Skin epidermis (tissue), 12 donors: ENCODE data around the gene SMC6.

Source experiments
- H3K27ac ChIP-seq, 21 experiments: fragments of 200-600 bp; sonication (generic) in 11 of 21; one replicate each; pipeline ENCODE4 v1.5.0; 2020; ENCODE audit warnings: mild to moderate bottlenecking in 3 of 21, inconsistent platforms in 2 of 21, moderate library complexity in 2 of 21
- H3K4me3 ChIP-seq, 7 experiments: fragments of 200-600 bp; sonication (generic) in 2 of 7; one replicate each; pipeline ENCODE4 v1.5.0; 2020; ENCODE audit warnings: inconsistent platforms in 2 of 7, mild to moderate bottlenecking in 2 of 7, moderate library complexity in 1 of 7

Gene SMC6

DNA sequence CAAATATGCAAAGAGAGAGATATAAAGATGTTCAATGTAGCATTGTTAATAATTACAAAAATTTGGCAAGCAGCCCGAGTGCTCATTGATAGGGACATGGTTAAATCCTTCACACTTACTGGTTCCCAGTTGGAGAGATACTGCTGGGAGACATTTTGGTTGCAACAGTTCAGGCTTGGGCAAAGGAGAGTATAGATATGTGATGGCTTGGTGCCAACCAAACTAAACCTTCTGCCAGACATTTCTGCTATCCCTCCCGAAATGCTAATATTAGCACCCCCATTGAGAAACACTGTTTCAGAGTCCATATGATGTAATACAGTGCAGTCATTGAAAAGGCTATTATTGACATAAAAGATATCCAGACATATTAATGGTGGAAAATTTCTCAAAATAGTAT, 11.8 kb upstream of the SMC6 start:
- Histone ChIP-seq H3K4me3 (no peak overlapping the region), H3K27ac (no peak overlapping the region)

DNA sequence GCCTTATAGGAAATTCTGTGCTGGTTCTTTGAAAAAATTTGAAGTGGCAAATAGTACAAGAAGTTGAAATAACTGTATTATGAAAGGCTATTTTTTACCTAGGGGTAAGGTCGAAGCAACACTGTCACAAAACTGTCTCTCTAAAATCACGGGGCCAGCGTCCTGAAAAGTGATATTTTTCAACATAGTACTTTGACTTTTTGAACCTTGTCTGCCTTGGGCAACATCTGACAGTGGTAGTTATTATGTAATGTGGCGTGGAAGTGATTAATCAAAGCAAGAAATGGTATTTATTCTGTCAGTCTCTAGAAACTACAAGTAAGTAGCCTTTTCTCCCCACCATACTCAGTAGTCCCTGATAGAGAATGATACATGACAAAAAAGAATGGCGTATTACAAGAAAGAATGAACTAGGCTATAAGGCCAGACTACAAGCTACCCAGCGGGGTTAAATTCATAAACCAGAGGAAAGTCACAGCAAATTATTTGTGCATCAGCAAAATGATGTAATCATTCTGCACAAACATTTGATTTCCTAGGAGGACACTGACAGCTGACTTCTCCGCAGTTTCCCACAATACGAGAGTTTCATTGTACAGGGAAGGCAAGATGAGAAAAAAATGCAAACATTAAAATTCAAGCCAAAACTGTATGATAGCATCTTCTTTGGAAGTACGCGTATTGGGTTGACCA, 10.2 kb upstream of the SMC6 start:
- no peak overlapping the region for H3K4me3 ChIP-seq
- no peak overlapping the region for H3K27ac ChIP-seq

DNA sequence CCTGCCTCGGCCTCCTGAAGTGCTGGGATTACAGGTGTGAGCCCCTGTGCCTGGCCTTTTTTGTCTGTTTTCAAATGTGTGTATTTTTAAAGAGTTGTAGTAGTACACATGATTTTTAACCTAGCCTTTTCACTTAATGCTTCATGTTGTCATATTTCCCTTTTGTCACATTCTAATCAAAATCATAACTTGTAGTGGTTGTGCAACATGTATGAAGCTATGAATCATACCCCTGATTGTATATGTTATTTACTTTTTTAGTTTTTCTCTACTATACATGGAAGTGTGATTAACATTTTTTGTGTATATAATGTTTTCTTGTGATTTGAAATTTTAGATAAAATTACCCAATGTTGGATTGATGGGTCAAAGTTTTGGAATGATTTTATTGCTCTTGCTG, 8.8 kb upstream of the SMC6 start:
- H3K4me3 ChIP-seq, result no peak overlapping the region
- no peak overlapping the region for H3K27ac ChIP-seq

DNA sequence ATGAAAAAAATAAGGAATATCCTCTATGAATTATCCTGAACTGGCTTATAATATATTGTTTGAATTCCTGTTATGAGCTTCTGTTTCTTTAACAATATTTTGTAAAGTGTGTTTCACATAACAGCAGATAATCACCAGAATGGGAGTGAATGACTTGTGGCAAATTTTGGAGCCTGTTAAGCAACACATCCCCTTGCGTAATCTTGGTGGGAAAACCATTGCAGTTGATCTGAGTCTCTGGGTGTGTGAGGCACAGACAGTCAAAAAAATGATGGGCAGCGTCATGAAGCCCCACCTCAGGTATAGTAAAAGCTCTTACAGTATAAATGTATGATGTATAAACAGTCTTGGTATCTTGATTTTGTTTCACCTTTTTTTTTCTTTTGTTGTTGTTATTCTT, 6.2 kb upstream of the SMC6 start:
- no peak overlapping the region for H3K4me3 ChIP-seq
- no peak overlapping the region for H3K27ac ChIP-seq

DNA sequence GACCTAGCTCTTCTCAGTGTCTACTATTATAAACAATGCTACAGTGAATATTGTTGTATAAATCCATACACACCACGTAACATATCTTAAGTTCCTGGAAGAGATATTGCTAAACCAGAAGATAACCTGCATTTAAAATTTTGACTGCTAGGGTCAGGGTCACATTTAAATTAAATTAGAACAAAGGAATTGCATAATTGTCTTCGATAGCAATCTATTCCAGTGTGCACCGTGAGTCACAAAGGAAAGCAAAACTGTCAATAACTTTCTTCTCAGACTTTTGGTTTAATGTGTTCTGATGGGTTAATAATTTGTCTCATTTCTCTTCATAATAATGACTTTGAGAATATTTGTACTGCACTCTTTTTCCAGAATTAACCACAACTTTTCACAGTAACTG, 4.5 kb upstream of the SMC6 start:
- Histone ChIP-seq H3K27ac (peak overlapping the region in 1 of 21 experiments; percentile 7), H3K4me3 (no peak overlapping the region)

DNA sequence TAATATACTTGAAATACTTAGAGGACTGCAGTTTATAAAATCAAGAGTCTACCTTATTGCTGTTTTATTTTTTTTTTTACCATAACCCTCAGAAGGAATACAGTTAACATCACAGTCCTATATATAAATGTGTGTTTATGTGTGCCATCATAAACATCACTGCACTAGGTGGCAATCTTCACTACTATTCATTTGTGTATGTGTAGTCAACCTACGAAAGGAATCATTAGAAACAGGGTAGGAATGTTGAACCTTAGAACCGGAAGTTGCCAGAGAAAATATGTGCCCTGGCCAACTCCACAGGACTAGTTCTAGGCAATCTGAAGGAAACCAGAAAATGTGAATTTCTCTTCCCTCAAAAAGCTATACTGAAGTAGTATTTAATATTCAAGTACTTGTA, 3.7 kb upstream of the SMC6 start:
- no peak overlapping the region for H3K27ac ChIP-seq

DNA sequence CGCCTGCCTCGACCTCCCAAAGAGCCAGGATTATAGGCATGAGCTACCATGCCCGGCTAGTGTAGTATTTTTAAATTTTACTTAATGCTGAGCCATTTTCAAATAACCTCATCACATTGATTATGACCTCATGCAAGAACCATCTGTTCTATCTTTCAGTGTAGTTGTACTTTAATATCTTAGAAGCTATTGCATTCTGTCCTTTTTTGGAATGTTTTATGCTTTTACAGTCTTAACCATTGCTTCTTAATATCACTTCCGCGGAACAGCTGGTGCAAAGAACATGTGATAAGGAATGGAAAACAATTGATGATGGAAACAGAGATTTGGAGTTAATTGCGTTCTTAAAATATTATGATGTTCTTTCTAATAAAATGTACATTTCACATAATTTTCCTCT, 3.1 kb upstream of the SMC6 start:
- Histone ChIP-seq H3K27ac (no peak overlapping the region), H3K4me3 (no peak overlapping the region)

More for the DNA sequence above, 3.7 kb upstream of the SMC6 start:
- no peak overlapping the region for H3K4me3 ChIP-seq

DNA sequence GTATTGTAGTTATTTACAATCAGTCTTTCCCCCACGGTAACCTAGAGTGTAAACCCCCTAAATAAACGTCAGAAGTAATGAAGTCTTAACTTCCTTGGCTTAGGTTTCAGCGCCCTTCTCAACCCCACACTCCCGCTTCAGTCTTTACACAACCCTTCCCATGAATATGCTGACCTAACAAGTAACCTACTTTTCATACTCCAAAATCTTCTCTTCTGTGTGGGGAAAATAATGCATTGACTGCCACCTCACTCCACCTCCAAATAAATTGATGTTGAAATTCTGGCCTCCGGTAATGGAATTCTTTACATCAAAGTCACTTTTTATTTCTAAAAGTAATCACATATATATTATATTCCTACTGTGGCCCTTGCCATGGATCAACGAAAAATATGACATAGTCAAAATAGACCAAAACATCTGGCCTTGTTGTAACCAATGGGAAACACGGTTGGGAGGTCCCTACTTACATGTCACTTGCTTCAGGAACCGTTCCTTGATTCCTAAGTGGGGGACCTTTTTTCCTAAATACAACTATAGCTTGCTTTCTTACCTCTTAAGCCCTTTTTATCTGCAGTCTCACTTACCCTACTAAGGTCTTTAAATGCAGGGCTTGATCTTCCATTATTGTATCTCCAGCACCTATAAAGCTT, 1.3 kb upstream of the SMC6 start:
- Histone ChIP-seq H3K4me3 (peak overlapping the region; percentile 65 to 99 (median 82)), H3K27ac (peak overlapping the region in 17 of 21 experiments; percentile 86 to 100 (median 98))

DNA sequence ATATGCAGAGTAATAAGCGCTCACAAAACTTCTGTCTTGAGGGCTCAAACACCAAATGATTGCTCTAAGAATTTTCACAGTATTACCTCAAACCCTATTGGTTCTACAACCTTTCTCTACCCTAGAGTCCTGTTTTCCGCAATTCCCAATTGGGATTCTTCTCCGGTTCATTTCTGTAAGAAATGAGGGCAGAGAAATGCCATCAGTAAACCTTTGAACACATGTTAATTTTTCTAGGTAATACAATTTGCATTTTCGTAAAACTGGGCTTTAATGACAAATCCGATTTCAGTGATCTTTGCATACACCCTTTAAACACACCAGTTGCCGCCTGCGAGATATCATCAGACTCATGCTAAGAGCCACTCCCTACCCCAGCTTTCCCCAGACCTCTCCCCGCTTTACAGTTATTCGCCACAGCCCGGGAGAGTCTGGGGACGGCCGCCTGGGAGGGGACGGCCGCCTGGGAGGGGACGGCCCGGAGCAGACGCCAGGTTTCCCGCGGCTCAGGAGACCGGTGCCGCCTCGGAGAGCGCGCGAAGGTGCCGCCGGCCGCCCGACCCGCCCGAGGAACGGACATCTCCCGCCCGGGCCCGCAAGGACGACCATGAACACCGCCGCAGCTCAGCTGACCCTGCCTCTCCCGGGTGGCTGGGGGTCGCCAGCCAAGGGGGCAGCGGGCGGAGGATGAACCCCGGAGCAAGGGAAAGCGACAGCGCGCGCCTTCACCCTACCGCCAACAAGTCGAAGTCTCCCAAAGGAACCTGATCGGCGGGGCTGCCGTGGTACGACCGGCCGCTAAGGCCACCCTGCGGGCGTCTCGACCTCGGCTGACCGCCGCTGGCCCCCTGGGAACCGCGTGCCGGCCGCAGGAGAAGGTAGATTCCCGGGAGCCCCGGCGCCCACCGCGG, 463 bp downstream of the SMC6 start:
- Histone ChIP-seq H3K4me3 (peak overlapping the region; percentile 65 to 99 (median 82)), H3K27ac (peak overlapping the region; percentile 80 to 100 (median 98))

DNA sequence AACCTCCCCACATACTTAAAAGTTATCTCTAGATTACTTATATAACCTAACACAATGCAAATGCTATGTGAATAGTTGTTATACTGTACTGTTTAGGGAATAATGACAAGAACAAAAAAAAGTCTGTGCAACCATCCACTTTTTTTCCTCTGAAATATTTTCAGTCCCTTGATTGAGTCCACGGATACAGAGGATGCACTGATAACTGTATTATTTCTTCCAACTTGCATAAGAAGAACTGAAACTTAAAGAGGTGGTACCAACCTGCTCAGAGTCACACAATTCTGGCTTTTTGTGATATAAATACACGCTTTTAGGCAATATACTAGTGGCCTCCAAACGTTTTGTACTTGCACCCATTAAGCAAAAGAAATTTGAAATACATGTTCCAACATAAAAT, 1.4 kb downstream of the SMC6 start:
- H3K27ac ChIP-seq, result peak overlapping the region in 1 of 21 experiments; percentile 96
- H3K4me3 ChIP-seq, result peak overlapping the region in 1 of 7 experiments; percentile 80

DNA sequence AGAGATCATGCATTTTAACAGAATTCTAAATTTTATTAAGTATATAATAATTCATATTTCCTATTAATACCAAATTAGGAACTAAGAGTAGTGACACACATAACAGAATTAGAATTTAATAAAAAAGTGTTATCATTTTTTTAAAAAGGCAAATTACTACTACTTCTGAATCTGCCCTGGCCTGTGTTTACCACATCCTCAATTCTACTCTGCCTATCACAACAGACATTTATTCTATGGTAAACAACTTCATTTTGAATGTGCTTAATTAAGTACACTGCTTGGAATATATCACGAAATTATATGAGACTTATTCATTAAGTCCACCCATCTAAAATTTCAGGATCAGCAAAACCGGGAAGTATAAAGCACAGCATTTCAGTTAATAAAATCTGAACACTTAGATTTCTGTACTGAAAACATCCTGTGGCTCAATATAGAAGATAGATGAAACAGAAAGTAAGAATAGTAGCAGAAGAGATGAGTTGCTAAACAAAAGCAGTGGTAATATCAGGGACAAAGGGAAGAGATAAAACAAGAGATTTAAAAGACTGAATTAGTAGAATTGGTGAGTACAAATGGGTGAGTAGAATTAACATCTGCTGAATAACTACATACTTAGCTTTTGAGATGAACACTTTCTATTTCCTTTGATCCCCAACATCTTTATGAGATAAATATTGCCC, 3.7 kb downstream of the SMC6 start:
- Histone ChIP-seq H3K27ac (peak overlapping the region in 3 of 21 experiments; percentile 18 to 44 (median 20)), H3K4me3 (no peak overlapping the region)

DNA sequence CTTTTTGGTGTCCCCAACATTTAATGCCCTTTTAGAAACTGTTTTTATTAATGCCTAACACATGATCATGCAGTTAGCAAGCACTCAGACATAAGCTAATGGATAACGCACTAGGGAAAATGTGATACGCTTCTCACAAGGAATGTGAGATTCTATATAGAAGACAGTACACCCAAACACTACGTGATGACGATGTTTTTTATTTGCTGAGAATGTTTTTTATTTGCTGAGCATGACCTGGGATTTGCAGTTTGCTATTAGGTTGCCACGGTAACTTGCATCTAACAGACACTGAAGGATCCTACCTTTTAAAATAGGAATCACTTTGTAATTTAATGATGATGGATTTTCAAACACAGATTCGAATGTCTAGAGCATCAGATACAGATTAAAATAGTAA, 4.9 kb downstream of the SMC6 start:
- Histone ChIP-seq H3K27ac (no peak overlapping the region), H3K4me3 (no peak overlapping the region)

DNA sequence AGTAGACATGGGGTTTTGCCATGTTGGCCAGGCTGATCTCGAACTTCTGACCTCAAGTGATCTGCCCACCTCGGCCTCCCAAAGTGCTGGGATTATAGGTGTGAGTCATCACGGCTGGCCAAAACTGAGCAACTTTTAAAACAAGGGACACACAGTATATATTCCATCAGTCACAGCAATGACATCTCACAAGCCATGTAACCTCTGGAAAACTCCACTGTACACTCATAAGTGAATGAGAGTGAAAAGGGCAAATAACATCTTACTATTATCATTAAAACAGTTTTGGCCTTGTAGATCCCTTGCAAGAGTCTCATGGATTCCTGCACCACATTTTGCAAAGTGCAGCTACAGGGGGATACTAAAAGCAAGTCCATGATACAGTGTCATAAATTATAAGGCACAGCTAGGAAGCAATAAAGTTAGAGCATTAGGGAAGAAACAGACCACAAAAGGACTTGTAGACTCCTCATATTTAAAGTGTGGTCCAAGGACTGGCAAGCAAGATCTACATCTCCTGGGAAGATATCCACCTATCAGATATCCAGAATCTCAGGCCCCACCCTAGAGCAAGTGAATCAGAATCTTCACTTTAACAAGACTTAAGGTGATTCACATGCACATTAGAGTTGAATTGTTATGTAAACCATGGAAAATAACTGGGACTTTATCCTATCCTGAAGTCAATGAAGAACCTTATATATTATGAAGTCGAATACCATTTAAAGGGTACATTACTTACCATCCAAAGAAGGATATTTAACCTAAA, 5.7 kb downstream of the SMC6 start:
- H3K27ac ChIP-seq, result no peak overlapping the region
- no peak overlapping the region for H3K4me3 ChIP-seq

DNA sequence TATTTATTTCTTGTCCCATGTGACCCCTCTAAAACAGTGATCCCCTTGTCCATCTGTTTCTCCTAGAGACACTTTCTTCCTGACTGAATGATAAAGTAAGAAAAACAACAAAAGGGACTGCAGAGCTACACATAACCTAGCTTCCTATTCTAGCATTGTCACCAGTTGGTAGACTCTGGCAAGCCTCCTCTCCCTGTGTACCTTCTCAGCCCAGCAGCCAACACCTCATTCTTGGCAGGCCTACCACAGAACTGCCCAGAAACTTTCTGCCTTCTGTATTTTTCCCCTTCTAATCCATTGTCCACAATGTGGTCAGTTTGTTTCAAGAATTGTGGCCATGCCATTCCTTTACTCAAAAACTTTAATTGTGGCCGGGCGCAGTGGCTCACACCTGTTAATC, 13.4 kb downstream of the SMC6 start:
- Histone ChIP-seq H3K4me3 (no peak overlapping the region), H3K27ac (no peak overlapping the region)

DNA sequence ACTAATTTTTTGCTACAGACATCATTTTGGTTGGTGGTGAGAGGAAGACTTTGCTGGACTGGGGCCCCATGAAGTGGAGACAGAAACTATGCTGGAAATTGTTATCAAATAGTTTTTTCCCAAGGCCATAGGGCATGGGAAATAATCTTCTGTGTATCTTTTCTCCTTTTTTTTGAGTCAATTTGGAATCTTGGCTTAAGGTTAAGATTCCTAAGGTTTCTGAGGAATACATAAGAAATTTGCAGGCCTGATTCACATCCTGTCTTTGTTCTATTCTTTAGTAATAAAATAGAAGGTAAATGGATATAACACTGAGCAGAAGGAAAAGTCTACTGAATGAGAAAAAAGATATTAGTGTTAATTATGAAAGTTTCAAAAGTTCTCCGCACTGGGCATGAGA, 16.6 kb downstream of the SMC6 start:
- Histone ChIP-seq H3K4me3 (no peak overlapping the region), H3K27ac (peak overlapping the region in 1 of 21 experiments; percentile 13)

DNA sequence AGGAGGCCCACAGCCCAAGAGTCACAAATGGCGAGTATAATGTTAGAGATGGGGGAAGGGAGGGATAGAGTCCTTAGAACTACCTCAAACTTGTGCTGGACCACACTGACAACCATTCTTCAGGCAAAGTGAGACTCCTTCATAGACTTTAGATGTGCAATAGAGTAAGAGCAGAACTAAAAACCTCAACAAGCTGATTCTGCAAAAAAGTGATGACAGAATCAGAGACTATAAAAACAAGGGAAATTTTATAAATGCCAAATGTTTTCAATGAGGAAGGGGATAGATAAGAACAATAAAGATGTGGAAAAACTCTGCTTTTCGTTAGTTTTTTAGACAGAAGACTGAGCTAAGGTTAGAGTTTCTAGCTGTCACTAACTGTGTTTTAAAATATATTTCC, 17.7 kb downstream of the SMC6 start:
- Histone ChIP-seq H3K27ac (no peak overlapping the region), H3K4me3 (no peak overlapping the region)

DNA sequence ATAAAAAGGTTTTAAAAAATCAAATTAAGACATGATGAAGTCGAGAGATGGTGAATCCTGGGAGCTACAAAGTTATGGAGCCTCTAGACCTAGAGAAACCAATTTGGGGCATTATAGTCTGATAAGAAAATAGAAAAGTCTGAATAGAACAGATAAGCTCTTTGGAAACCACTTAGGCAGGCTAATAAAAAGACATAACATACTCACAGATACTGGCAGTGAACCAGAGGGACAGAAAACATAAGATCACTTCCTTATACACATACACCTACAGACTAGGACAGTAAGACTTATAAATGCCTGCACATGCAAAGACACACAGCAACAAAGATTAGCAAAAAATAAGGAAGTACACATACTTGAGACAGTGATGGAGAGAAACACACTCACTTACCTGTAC, 20.0 kb downstream of the SMC6 start:
- Histone ChIP-seq H3K4me3 (no peak overlapping the region), H3K27ac (no peak overlapping the region)

DNA sequence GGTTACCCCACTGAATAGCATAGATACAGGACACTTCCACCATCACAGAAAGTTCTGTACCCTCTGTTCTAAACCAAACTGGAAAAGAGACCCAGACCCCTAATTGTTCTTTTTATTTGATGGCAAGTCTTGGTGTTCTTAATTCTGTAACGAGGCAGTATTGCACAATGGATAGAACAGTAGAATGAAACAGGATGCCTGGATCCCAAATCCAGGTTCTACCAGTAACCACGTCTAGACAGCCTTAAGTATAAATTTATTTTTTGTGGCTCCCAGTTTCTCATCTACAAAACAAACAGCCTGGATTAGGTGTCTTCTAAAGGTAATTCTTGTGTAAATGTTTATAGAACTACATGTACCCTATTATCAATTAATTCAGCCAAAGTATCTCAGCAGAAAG, 23.7 kb downstream of the SMC6 start:
- Histone ChIP-seq H3K27ac (no peak overlapping the region), H3K4me3 (no peak overlapping the region)

DNA sequence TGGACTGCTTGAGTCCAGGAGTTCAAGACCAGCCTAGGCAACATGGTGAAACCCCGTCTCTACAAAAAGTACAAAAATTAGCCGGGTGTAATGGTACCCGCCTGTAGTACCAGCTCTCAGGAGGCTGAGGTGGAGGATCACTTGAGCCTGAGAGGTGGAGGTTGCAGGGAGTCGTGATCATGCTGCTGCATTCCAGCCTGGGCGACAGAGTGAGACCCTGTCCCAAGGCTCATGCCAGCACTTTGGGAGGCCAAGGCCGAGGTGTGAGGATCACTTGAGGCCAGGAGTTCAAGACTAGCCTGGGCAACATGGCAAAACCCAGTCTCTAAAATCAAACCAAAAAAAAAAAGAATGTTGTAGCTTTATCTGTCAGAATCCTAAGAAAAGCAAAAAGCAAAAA, 25.4 kb downstream of the SMC6 start:
- Histone ChIP-seq H3K27ac (no peak overlapping the region), H3K4me3 (no peak overlapping the region)
